Naive thymus-derived CD4-positive, alpha-beta T cell (primary cell): ENCODE measurements around the gene NDUFB1. TPM values are rescaled to one million over a fixed set of nuclear protein-coding genes. Genes with fewer than 3 reads are reported as not detected.

ENCODE experiments used
- ATAC-seq: fragments of 150-1000 bp; cut with Tn5 transposase; 2 replicates; pipeline ENCODE4 v1.10.0; 2021; ENCODE audit warnings: mild to moderate bottlenecking, moderate library complexity
- CTCF ChIA-PET: fragments of 350-600 bp; sonication (Branson Sonifier 250); formaldehyde crosslinking; loops from one replicate; lab custom pipeline; 2021; ENCODE audit warnings: antibody characterized with exemption; lab: Charles Lee
- POLR2A ChIA-PET: fragments of 350-600 bp; sonication (Branson Sonifier 250); formaldehyde crosslinking; loops from one replicate; lab custom pipeline; 2021; ENCODE audit warnings: antibody characterized with exemption, inconsistent platforms; lab: Charles Lee
- DNase-seq, 9 donors: peaks; one replicate each; pipeline versions ENCODE4 v3.0.0 to v3.0.0-alpha.2; 2020 to 2022; ENCODE audit warnings: mixed read lengths in 1 of 9
- H3K27ac ChIP-seq: one replicate; pipeline ENCODE4 v1.7.0; 2013; ENCODE audit warnings: mild to moderate bottlenecking, low read depth, low read length, moderate library complexity
- H3K27me3 ChIP-seq, 2 donors: one replicate each; pipeline ENCODE4 v1.7.0; 2013; ENCODE audit warnings: low read length in 2 of 2, mild to moderate bottlenecking in 2 of 2, moderate library complexity in 2 of 2; ENCODE audit not compliant: control insufficient read depth in 2 of 2, insufficient read depth in 2 of 2
- H3K36me3 ChIP-seq, 3 experiments: 1 replicate in 2 of 3; 2 replicates in 1 of 3; pipeline ENCODE4 v1.7.0; 2013; ENCODE audit warnings: low read length in 3 of 3, mild to moderate bottlenecking in 3 of 3, moderate library complexity in 1 of 3; ENCODE audit not compliant: insufficient read depth in 3 of 3, control insufficient read depth in 2 of 3
- H3K4me1 ChIP-seq, 2 donors: one replicate each; pipeline ENCODE4 v1.7.0; 2013; ENCODE audit warnings: low read length in 2 of 2, mild to moderate bottlenecking in 2 of 2, moderate library complexity in 1 of 2; ENCODE audit not compliant: control insufficient read depth in 2 of 2, insufficient read depth in 2 of 2
- H3K4me3 ChIP-seq: 2 replicates; pipeline ENCODE4 v1.7.0; 2013; ENCODE audit warnings: mild to moderate bottlenecking, low read length
- H3K9me3 ChIP-seq, 3 experiments: 1 replicate in 2 of 3; 2 replicates in 1 of 3; pipeline ENCODE4 v1.7.0; 2013; ENCODE audit warnings: low read length in 3 of 3; ENCODE audit not compliant: control insufficient read depth in 2 of 3
- H3K27ac Mint-ChIP-seq, 9 donors: one replicate each; pipeline ENCODE4 v1.8.0; 2020 to 2022; ENCODE audit warnings: mixed read lengths in 9 of 9, mild to moderate bottlenecking in 8 of 9, moderate library complexity in 5 of 9, inconsistent platforms in 2 of 9
- H3K27me3 Mint-ChIP-seq, 5 donors: one replicate each; pipeline ENCODE4 v1.8.0; 2021 to 2022; ENCODE audit warnings: mixed read lengths in 5 of 5, mild to moderate bottlenecking in 1 of 5
- H3K36me3 Mint-ChIP-seq, 5 donors: one replicate each; pipeline ENCODE4 v1.8.0; 2020 to 2022; ENCODE audit warnings: mixed read lengths in 5 of 5, mild to moderate bottlenecking in 3 of 5, inconsistent platforms in 1 of 5
- H3K4me1 Mint-ChIP-seq, 7 donors: one replicate each; pipeline ENCODE4 v1.8.0; 2020 to 2022; ENCODE audit warnings: mixed read lengths in 7 of 7, mild to moderate bottlenecking in 3 of 7, inconsistent platforms in 1 of 7
- H3K4me3 Mint-ChIP-seq, 10 donors: one replicate each; pipeline ENCODE4 v1.8.0; 2020 to 2022; ENCODE audit warnings: mild to moderate bottlenecking in 10 of 10, mixed read lengths in 10 of 10, moderate library complexity in 6 of 10, inconsistent platforms in 2 of 10
- H3K9me3 Mint-ChIP-seq, 11 donors: one replicate each; pipeline ENCODE4 v1.8.0; 2020 to 2022; ENCODE audit warnings: mixed read lengths in 11 of 11, mild to moderate bottlenecking in 4 of 11, inconsistent platforms in 1 of 11, moderate library complexity in 1 of 11
- intact Hi-C, 2 donors: fragments of 100-400 bp; cut with micrococcal nuclease; formaldehyde crosslinking; loops; one replicate each; pipeline ENCODE4 v1.15.1; 2023
- polyA plus RNA-seq, 2 donors: library from polyadenylated mRNA; unstranded; fragments of 300-500 nt; fragmentation: Illumina TruSeq; gene quantifications; one replicate each; pipeline ENCODE4 v1.2.3, GENCODE V29; 2021
- total RNA-seq, 6 experiments: library from RNA in 5 of 6; stranded (reverse) in 5 of 6; gene quantifications; 1 replicate in 5 of 6; 2 replicates in 1 of 6; pipeline ENCODE4 v1.2.3 and lab custom pipeline; 2021 to 2026

NDUFB1 gene
- total and polyA plus RNA-seq, 7 experiments from 2014 or later: 55.1 to 418 (median 102) TPM

GRCh38 chr14:92122351-92122677 lies 808 bp upstream of the NDUFB1 start:
- peaks cover 32 to 73% (median 58%) of the 10 kb centered on the region in 7 donors for H3K4me1 Mint-ChIP-seq
- Histone ChIP-seq H3K27me3 (no peaks in the 10 kb centered on the region), H3K27ac (peak overlapping the region; percentile 92), H3K4me1 (peaks cover 17 to 19% of the 10 kb centered on the region in 2 donors), H3K4me3 (peak overlapping the region; percentile 78), H3K9me3 (no peaks in the 10 kb centered on the region), H3K36me3 (peaks cover 0 to 22% (median 0%) of the 10 kb centered on the region in 3 experiments)
- H3K27ac Mint-ChIP-seq: peak overlapping the region; percentile 96 to 100 (median 100)
- ChIA-PET POLR2A (interaction anchor here (0.7 to 6.9 kb wide), 11 partner anchors 15 to 1768 kb away, joined by 3 to 100 read pairs (median 4); partner anchors contain the start of genes ATXN3, GOLGA5 and TRIP11), CTCF (interaction anchor here (1.8 to 2.9 kb wide), 3 partner anchors 11 to 15 kb away, joined by 6 to 13 read pairs (median 8); partner anchors contain the start of gene ATXN3)
- peaks cover 0 to 2% (median 0%) of the 10 kb centered on the region in 11 donors for H3K9me3 Mint-ChIP-seq
- intact Hi-C loops: loop anchor here (5.0 to 10.0 kb wide), 5 partner anchors 610 to 1790 kb away; partner anchors contain the start of genes GOLGA5 (in 2 of the 2), LGMN (in 1 of the 2), LYSET (in 1 of the 2) and MOAP1 (in 1 of the 2)
- peaks cover 6 to 14% (median 6%) of the 10 kb centered on the region in 5 donors for H3K36me3 Mint-ChIP-seq
- H3K4me3 Mint-ChIP-seq: peak overlapping the region; percentile 88 to 100 (median 99)
- no peaks in the 10 kb centered on the region for H3K27me3 Mint-ChIP-seq
- ATAC-seq (peak; percentile 18), DNase-seq (peak in 1 of 9 donors; percentile 9)

DNA sequence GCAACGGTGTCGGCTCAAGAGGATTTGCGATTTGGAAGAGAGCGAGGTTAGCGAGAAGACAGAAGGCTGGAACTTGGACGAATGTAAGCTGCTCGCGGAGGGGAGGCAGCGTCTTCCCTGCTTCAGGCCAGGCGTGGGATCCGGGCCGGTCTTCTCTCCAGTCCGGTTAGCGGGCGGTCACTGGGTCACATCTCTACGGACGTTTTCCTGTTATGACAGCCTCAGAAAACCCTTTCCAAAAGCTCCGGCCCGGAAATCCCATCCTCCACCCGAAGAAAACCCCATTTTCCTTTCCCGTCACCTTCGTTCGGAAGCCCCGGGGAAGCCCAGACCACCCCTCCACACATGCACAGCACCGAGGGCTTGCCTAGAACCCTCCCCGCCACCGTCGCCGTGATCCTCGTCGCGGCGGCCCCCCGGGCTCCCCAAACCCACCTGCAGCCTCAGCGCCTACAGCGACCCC lies 268 bp downstream of the NDUFB1 start:
- H3K27ac Mint-ChIP-seq: peak overlapping the region; percentile 96 to 100 (median 100)
- peaks cover 0 to 16% (median 5%) of the 10 kb centered on the region in 5 donors for H3K36me3 Mint-ChIP-seq
- H3K36me3 ChIP-seq: peaks cover 0 to 22% (median 0%) of the 10 kb centered on the region in 3 experiments
- intact Hi-C loops: loop anchor here (1.0 to 10.0 kb wide), 8 partner anchors 15 to 1789 kb away; partner anchors contain the start of genes ATXN3 (in 2 of the 2), GOLGA5 (in 2 of the 2), TRIP11 (in 2 of the 2) and LGMN (in 1 of the 2)
- H3K4me1 Mint-ChIP-seq: peaks cover 27 to 73% (median 52%) of the 10 kb centered on the region in 7 donors
- peak overlapping the region; percentile 78 for H3K4me3 ChIP-seq
- CTCF ChIA-PET: interaction anchor here (0.8 to 2.9 kb wide), 4 partner anchors 10 to 14 kb away, joined by 3 to 13 read pairs (median 7); partner anchors contain the start of gene ATXN3
- no peaks in the 10 kb centered on the region for H3K27me3 Mint-ChIP-seq
- POLR2A ChIA-PET: interaction anchor here (0.6 to 6.9 kb wide), 13 partner anchors 12 to 1724 kb away, joined by 3 to 100 read pairs (median 3); partner anchors contain the start of genes ATXN3, CALM1, GOLGA5 and TRIP11
- H3K4me1 ChIP-seq: peaks cover 17 to 19% of the 10 kb centered on the region in 2 donors
- DNase-seq (peak in 2 of 9 donors; percentile 15 to 17), ATAC-seq (peak; percentile 19)
- H3K9me3 Mint-ChIP-seq: peaks cover 0 to 2% (median 0%) of the 10 kb centered on the region in 11 donors
- no peaks in the 10 kb centered on the region for H3K27me3 ChIP-seq
- H3K4me3 Mint-ChIP-seq: peak overlapping the region; percentile 88 to 100 (median 99)
- H3K27ac ChIP-seq: peak overlapping the region; percentile 92
- no peaks in the 10 kb centered on the region for H3K9me3 ChIP-seq

- no peak for DNase-seq
- CTCF ChIA-PET: no interaction called here
These were observed 12.0 kb downstream of the NDUFB1 start for GRCh38 chr14:92109490-92109889.

GRCh38 chr14:92108345-92109254 lies 12.9 kb downstream of the NDUFB1 start:
- DNase-seq: peak in 4 of 9 donors; percentile 5 to 22 (median 8)
- peaks cover 0 to 5% (median 0%) of the 10 kb centered on the region in 3 experiments for H3K36me3 ChIP-seq
- H3K4me1 ChIP-seq: peaks cover 5 to 14% of the 10 kb centered on the region in 2 donors
- H3K4me3 ChIP-seq: peak overlapping the region; percentile 28
- no peaks in the 10 kb centered on the region for H3K27me3 ChIP-seq
- H3K36me3 Mint-ChIP-seq: no peaks in the 10 kb centered on the region
- H3K4me1 Mint-ChIP-seq: peaks cover 21 to 54% (median 48%) of the 10 kb centered on the region in 7 donors
- no peaks in the 10 kb centered on the region for H3K27me3 Mint-ChIP-seq
- POLR2A ChIA-PET: interaction anchor here (0.6 to 4.7 kb wide), 5 partner anchors 9 to 1724 kb away, joined by 3 to 100 read pairs (median 3); partner anchors contain the start of genes CPSF2 and NDUFB1
- H3K27ac ChIP-seq: peak overlapping the region; percentile 43
- peak overlapping the region; percentile 7 to 86 (median 68) for H3K4me3 Mint-ChIP-seq
- intact Hi-C loops: loop anchor here (5.0 to 10.0 kb wide), 5 partner anchors 274 to 1711 kb away; partner anchors contain the start of genes CALM1 (in 1 of the 2), GON7 (in 1 of the 2), LGMN (in 1 of the 2) and RPS6KA5 (in 1 of the 2)
- CTCF ChIA-PET: interaction anchor here (0.8 kb wide), 1 partner anchor 111 kb away, joined by 3 read pairs; no protein-coding TSS in a partner anchor
- no peak for ATAC-seq
- H3K9me3 Mint-ChIP-seq: peaks cover 0 to 5% (median 0%) of the 10 kb centered on the region in 11 donors
- H3K9me3 ChIP-seq: no peaks in the 10 kb centered on the region
- peak overlapping the region in 8 of 9 donors; percentile 58 to 89 (median 83) for H3K27ac Mint-ChIP-seq

More at GRCh38 chr14:92109490-92109889, 12.0 kb downstream of the NDUFB1 start:
- Histone ChIP-seq H3K36me3 (peaks cover 0 to 5% (median 0%) of the 10 kb centered on the region in 3 experiments), H3K4me3 (no peak overlapping the region), H3K4me1 (peaks cover 5 to 11% of the 10 kb centered on the region in 2 donors), H3K27me3 (no peaks in the 10 kb centered on the region), H3K9me3 (no peaks in the 10 kb centered on the region), H3K27ac (no peak overlapping the region)
- no peak overlapping the region for H3K4me3 Mint-ChIP-seq
- ATAC-seq: no peak
- POLR2A ChIA-PET: interaction anchor here (0.6 to 4.7 kb wide), 3 partner anchors 10 to 1023 kb away, joined by 3 to 100 read pairs (median 3); partner anchors contain the start of genes CPSF2 and NDUFB1
- H3K27me3 Mint-ChIP-seq: no peaks in the 10 kb centered on the region
- peaks cover 17 to 51% (median 43%) of the 10 kb centered on the region in 7 donors for H3K4me1 Mint-ChIP-seq
- no peaks in the 10 kb centered on the region for H3K36me3 Mint-ChIP-seq
- H3K27ac Mint-ChIP-seq: peak overlapping the region in 5 of 9 donors; percentile 5 to 89 (median 31)
- intact Hi-C loops: loop anchor here (5.0 to 10.0 kb wide), 5 partner anchors 275 to 1712 kb away; partner anchors contain the start of genes CALM1 (in 1 of the 2), GON7 (in 1 of the 2), LGMN (in 1 of the 2) and RPS6KA5 (in 1 of the 2)
- peaks cover 0 to 5% (median 0%) of the 10 kb centered on the region in 11 donors for H3K9me3 Mint-ChIP-seq

DNA sequence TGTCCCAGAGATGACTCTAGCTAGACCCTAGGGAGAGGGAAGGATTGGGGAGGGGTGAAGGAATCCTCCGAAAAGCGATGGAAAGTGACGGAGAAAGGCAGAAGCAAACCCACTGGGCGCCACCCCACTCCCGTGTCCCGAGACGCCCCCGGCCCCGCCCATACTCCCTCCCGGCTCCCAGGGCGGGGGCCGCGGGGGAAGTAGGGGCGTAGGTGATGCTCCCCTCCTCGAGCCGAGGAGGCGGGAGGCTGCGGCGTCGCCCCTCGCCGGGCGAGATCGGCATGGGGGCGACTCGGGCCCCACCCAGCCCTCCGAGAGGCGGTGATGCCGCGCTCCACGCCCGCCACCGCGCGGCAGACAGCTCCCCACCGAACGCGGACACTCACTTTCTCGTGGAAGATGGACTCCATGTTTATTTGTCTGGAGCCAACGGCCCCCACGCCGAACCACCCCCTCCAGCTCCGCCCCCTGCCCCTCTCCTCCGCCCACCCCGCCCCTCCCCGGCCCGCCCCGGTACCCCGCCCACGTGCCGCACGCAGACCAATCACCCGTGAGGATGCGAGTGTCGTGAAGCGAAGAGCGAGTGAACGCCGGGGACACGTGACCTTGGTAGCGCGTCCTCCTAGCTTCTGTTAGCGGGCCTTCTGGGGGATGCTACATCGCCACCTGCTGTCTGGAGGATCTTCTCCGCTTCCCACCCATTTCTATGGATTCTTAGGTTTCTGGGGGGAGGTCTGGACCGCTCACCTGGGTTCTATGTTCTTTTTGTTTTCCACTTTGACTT lies 15.2 kb downstream of the NDUFB1 start, which contains the start of gene ATXN3:
ATXN3 (minus strand) TSS at position 440 of the 784 bp plus-strand sequence; CDS start at position 410, 30 bp downstream.
- H3K4me3 ChIP-seq: peak within 1 kb of the TSS; percentile 82
- H3K4me1 ChIP-seq: peaks cover 5 to 17% of the 10 kb centered on the region in 2 donors
- H3K27ac ChIP-seq: peak within 1 kb of the TSS; percentile 91
- Mint-ChIP-seq H3K4me3 (peak within 1 kb of the TSS; percentile 88 to 100 (median 98)), H3K27me3 (no peaks in the 10 kb centered on the region), H3K27ac (peak within 1 kb of the TSS; percentile 82 to 96 (median 92)), H3K4me1 (peaks cover 39 to 72% (median 61%) of the 10 kb centered on the region in 7 donors), H3K9me3 (peaks cover 0 to 5% (median 0%) of the 10 kb centered on the region in 11 donors), H3K36me3 (peaks cover 0 to 2% (median 0%) of the 10 kb centered on the region in 5 donors)
- H3K36me3 ChIP-seq: peaks cover 0 to 5% (median 0%) of the 10 kb centered on the region in 3 experiments
- H3K27me3 ChIP-seq: no peaks in the 10 kb centered on the region
- intact Hi-C loops: loop anchor here (1.0 to 10.0 kb wide), 13 partner anchors 15 to 1723 kb away; partner anchors contain the start of genes CPSF2 (in 2 of the 2), GOLGA5 (in 2 of the 2), NDUFB1 (in 2 of the 2) and PPP4R3A (in 2 of the 2)
- ChIA-PET CTCF (interaction anchor here (0.7 to 1.7 kb wide), 9 partner anchors 10 to 1723 kb away, joined by 3 to 13 read pairs (median 3); partner anchors contain the start of genes CPSF2, NDUFB1 and TRIP11), POLR2A (interaction anchor here (0.6 to 4.7 kb wide), 11 partner anchors 9 to 679 kb away, joined by 3 to 100 read pairs (median 4); partner anchors contain the start of genes CPSF2, NDUFB1, PPP4R3A and TRIP11)
- ATAC-seq (peak; percentile 95), DNase-seq (peak; percentile 75 to 97 (median 93))
- H3K9me3 ChIP-seq: no peaks in the 10 kb centered on the region
